ENCODE measurements around the gene PLD5.

PLD5 gene

GRCh38 chr1:242056988-242057744 is 467.3 kb downstream of the PLD5 start:
- no peak for DNase-seq (ENCODE audit: low spot score)

GRCh38 chr1:242055749-242056320 is 468.7 kb downstream of the PLD5 start:
- no peak for DNase-seq (ENCODE audit: low spot score)

GRCh38 chr1:242043165-242043564 is 481.3 kb downstream of the PLD5 start:
- no peak for DNase-seq (ENCODE audit: low spot score)

- no peak for DNase-seq (ENCODE audit: low spot score)
Observed at GRCh38 chr1:242034392-242034791, 490.1 kb downstream of the PLD5 start.

GRCh38 chr1:242033447-242033846 is 491.1 kb downstream of the PLD5 start:
- no peak for DNase-seq (ENCODE audit: low spot score)
